Middle frontal gyrus (tissue), 1 donor: ENCODE data around the gene TRIM3.
"Not testable (repeated sequence)": the region's sequence is repeated elsewhere in the genome, so short reads cannot be mapped to it uniquely, and the experiment has no call there.

Experiments used
- DNase-seq: peaks from one replicate; pipeline ENCODE4 v3.0.0-alpha.2; 2015; ENCODE audit warnings: low spot score; ENCODE audit errors: extremely low spot score

Gene TRIM3

DNA sequence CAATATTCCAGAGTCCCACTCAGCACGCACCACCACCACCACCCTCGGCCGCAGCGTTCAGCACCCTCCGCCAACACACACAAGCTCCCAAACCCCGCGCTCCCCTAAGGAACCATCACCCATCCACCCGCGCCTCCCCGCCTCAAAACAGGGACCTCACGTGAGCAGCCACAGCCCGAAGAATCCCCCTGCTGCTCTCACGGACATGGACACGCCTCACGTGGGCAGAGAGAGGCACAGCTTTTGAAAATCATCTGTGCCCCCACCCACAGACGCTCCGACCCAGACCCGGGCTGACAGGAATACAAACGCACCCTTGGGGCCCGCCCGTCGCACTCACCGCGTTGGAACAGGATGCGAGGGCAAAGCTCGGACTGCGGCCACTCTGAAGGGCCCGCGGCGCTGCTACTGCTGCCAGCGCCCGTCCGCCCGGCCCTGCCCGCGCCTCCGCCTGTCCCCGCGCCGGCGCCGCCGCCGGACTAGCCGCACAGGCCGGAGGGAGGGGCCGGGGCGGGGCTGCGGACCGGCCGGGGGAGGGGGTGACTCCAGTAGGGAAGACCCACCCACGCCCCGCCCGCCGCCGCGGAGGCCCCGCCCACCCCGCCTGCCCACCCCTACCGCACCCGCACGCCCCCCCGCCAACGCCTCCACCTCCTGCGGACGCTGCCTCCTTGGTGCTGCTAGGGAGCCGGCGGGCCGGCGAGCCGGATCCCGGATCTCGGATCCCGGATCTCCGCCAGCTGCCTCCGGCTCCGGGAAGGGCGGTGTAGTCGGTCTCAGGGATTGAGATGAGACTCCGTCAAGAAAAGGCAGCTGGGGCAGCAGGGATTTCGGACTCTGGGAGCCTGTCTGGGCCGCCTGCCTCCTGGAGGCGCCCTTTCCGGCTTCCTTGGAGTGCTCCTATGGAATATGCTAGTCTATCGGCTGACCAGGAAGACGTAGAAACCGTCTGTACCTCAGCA, at the start of gene TRIM3:
Gene TRIM3, minus strand, starts transcription at position 491 of the 962 bp plus-strand sequence. CDS start 8,246 bp downstream, outside the sequence.
- DNase-seq: peak; percentile 64

DNA sequence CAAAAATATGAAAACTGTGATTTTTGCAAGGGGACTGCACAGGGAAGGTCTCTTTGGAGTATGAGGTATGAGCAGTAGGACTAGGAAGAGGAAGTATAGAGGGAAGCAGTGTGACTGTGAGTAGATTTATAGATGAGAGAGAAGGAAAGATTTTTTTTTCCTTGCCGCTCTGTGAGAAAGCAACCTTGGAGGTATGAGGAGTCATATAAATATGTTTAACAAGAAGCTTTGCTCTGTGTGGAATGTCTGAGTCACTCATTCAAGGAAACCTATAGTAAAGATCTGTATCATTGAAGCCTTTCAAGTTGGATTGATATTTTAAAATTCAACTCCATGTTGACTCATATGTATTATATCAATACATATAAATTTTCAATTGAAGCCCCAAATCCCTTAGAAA, 49.5 kb upstream of the TRIM3 start:
- DNase-seq: no peak

DNA sequence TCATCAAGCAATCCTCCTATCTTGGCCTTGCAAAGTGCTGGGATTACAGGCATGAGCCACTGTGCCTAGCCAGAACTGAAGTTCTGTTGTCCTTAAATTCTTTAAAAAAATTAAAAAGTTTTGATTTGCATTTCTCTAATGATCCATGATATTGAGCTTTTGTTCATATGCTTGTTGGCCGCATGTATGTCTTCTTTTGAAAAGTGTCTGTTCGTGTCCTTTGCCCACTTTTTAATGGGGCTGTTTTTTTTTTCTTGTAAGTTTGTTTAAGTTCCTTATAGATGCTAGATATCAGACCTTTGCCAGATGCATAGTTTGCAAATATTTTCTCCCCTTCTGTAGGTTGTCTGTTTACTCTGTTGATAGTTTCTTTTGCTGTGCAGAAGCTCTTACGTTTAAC, 48.2 kb upstream of the TRIM3 start:
- not testable (repeated sequence) for DNase-seq

DNA sequence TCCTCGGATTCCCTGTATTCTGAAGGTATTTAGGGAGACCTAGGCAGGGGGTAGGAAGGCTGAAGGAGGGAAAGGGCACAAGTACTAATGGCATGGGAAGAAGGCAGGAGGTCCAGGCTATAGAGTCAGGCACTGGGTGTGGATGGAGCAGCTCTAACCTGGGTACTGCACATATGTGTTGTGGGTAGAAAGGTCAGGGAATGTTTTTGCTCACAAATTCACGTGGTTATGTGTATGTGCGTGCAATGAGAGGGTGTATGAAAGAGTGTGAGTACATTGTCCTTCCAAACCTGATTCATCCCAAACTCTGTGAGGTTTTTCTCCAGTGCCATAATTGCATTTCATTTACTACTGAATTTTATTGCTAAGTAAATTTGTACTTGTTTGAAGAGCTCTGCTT, 46.5 kb upstream of the TRIM3 start:
- DNase-seq: no peak

DNA sequence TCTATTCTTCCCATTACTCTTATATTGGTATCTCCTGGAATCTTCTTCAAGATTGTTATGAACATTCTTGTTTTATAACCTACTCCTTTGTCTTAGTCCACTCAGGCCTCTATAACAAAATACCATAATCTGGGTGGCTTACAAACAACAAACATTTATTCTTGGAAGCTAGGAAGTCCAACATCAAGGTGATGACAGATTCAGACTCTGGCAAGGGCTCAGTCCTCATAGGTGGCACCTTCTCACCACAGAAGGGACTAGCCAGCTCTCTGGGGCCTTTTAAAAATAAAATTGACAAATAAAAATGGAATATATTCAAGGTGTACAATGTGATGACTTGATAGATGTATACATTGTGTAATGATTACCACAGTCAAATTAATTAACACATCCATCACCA, 43.1 kb upstream of the TRIM3 start:
- no peak for DNase-seq

DNA sequence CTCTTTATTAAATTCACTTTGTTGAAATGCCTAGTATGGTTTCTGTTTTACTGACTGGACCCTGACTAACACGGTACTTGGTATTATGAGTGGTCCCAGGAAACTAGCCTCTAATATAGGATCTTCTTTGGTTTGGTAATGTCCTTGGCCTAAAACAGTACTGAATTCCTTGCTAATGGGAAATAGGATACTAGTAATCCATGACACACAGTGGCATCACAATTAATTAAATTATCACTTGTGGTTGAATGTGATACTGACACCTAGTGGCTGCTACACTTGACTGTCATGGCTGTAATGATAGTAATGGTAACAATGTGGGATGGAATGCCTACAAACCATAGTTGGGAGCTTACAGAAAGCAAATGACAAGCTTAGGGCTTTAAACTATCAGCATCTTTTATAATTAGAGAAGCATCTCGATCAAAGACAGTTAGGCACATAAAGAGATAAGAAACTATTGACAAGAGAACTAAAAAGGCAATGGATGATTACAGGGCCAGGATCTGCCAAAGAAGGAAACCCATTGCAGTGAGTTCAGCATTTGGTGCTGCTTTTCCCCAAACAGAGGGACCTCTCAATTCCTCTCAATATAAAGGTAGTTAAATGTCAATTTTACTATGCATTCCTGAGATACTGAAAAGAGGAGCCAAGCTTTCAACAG, 32.0 kb upstream of the TRIM3 start:
- no peak for DNase-seq

DNA sequence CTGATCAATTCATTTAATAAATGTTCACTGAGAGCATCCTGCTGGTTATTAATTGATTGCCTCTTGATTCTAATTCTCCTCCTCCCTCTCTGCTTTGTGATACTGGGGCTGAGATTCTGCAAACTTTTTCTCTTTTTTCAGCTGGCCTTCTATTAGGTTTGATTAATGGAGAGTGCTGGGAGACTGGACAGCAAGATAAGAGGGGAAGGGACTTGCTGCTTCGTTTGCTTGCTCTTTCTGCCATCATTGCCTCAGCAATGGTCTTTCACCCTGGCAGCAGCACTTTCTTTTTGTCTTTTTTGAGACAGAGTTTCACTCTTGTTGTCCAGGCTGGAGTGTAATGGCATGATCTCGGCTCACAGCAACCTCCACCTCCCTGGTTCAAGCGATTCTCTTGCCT, 30.4 kb upstream of the TRIM3 start:
- DNase-seq: no peak

DNA sequence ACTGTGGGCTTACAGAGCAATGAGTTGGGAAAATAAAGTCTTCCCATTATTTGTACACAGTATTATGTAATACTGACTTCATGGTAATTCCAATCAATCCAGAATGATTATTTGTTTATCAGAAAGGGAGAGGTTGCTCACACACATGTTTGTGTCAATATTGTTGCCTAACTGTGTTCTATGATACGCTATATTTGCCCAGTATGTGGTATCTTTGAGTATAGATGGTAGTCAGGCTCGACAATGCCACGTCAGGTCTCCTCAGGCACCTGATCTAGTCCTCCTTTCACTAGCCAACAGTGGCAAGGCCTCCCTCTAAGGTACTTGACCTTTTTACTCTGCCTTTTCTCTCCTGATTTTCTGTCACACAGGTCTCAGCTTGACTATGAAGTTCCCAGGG, 28.6 kb upstream of the TRIM3 start:
- no peak for DNase-seq

DNA sequence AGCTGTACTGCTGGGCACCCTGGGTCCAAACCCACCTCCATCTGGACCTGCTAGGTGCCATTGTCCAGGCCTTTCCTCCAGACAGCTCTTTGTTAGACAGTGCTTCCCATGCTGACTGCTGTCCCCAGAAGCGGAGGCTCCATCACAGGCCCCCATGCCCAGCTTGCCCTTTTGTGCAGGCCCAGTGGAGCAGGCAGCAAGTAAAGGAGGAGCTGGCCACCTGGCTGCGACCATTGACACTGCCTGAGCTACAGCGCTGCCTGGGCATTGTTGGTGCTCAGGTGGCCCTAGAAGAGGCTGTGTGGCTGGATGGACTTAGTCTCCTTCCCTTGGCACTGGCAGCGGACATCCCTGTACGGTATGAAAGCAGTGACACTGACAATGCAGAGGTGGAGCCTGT, 24.8 kb upstream of the TRIM3 start:
- DNase-seq: no peak

DNA sequence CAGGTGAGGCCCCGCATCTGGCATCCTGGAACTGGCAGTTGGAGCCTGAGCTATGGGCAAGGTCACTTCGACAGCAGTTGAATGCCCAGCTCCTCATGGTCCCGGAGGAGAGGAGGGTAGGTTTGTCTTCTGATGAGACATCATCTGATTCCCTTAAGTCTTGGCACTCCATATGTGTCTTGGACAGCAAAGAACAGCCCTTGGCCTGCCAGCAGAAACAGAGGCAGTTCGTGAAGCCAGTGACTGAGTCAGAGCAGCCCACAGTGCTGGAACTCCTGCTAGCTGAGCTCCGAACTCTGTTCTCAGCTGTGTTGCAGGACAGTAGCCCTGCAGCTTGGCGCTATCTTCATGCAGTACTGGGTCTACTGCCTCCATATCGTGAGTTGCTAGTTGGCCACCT, 24.4 kb upstream of the TRIM3 start:
- DNase-seq: no peak

DNA sequence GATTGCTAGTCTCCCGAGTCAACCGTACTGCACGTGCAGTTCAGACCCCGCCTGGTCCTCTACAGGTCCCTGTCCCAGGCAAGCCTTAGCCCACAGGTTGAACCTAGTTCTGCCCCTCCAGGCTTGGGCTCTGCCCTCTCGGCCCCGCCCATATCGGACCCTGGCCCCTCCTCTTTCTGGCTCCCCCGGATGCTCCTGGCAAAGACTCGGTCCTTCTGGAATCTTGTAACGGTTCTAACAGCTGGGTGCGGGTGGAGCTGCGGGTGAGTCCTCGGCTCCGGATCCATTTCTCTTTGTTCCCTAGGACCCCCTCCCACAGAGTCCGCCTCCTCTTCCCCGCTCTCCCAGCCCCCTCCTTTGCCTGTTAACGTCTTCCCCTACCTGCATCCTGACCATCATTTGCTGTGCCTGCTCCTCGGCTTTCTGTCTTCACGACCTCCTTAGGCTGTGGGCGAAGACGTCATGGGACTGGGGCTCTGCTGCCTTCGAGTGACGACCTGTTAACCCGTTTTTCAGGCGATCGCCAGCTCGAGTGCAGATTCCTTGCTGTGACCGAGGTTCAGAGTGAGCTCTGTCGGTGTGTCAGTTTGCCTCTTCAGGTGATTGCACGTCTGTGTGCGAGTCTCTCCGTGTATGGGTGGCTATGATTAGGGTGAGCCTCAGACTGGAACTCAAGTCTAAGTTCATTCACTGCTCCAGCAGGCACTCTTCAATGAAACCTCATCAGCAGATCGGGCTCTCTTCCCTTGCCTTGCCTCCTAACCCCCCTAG, 23.5 kb upstream of the TRIM3 start, which contains the start of gene DNHD1:
Gene DNHD1, plus strand, starts transcription at position 212 of the 771 bp plus-strand sequence. CDS start 936 bp downstream, outside the sequence.
- no peak for DNase-seq

DNA sequence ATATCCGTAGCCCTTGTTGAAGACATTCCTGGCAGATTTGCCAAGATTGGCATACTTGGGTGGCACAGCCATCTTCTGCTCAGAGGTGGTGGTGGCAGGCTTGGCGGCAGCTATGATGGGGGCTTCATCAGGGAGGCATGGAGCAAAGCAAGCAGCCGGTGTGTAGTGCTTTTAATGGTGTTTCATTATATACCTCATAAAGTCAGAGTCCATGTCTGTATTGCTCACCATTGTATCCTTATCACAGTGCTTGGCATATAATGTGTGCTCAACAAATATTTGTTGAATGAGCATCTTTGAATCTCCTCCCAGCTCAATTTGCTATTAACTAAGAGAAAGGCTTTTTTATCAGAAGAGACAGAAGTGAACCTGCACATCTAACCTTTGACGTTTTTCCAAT, 15.6 kb upstream of the TRIM3 start:
- DNase-seq: no peak

DNA sequence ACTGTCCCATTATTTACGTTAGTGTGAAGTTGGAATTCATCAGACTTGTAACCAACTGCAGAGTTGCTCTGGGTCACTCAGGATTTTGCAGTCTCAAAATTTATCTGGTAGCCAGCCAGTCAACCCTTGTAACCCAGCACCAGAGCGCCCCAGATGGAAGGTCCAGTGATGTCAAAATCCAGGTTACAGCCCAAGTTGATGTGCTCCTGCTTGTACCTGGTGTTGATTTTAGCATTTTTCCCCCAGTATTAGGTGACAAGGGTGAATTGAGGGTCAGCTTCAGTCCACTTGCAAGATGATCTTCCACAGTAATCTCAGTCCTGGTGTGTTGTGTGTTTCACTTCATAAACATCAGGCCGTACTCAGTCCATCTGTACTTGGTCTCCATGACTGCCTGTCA, 15.1 kb upstream of the TRIM3 start:
- DNase-seq: no peak

DNA sequence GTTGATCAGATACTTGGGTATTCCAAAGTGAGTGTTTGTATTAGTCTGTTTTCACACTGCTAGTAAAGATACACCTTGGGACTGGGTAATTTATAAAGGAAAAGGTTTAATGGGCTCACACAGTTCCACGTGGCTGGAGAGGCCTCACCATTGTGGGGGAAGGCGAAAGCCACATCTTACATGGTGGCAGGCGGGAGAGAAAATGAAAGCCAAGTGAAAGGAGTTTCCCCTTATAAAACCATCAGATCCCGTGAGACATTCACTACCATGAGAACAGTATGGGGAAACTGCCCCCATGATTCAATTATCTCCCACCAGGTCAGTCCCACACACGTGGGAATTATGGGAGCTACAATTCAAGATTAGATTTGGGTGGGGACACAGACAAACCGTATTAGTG, 14.6 kb upstream of the TRIM3 start:
- DNase-seq: no peak

DNA sequence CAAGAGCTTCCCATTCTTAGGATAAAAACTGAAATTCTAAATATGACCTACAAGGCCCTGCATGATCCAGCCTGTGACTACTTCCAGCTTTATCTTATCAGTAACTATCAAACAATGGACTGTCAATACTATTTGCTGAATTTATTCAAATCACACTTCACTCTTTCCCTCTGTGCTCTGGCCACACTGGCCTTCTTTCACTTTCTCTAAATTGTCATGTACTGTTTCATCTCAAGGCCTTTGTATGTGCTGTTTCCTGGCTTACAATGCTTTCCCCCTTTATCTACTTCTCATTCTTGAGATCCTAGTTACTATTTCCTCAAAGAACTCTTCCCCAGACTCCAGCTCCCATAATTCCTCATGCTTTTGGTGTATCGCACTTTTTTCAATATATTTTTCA, 13.2 kb upstream of the TRIM3 start:
- no peak for DNase-seq

DNA sequence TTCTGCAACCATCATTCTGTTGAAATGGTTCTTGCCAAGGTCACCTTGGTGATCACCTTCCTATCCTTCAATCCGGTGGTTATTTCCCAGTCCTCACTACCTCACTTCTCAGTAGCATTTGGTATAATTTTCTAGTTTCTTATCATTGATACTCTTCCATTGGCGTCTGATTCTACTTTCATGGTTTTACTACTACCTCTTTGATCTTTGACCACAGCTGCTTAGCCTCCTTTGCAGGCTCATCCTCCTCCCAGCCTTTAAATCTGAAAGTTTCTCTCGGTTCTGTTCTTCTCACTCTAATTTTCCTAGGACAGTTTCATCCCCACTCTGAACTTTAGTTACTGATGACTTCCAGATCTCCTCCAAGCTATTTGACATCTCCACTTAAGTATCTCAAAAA, 12.5 kb upstream of the TRIM3 start:
- DNase-seq: no peak

DNA sequence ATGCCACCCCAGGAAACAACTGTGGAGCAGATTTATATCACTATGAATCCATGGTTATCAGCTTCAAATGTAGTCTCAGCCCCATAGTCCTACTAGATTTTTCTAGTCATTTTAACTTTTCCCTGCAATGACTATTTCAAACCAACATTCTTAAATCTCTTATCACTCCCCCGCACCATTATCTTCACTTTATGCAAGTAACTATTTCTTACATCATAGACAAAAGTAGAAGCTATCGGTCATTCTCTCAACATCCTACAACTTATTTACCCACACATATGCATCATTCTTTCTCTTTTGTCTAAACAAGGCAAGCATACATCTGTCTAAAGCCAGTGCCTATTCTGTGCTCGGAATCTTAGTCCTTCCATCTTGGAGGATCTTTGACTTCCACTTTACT, 11.9 kb upstream of the TRIM3 start:
- no peak for DNase-seq

DNA sequence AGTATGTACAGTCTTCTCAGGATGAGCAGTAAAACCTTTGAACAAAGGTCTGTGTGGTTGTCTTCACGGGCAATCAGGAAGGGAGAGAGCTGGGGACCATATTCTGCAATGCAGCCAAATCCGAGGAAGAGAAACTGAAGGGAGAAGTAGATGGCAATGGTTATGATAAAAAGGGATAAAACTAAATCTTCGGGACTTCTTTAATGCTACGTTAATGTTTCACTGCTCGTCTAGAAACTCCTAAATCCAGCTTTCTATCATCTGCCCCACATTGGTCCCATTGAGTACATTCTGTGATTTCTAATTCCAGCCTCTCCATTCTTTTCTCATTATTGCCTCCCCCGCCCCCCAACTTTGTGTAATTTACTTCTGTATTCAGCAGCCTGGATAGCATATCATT, 9.3 kb upstream of the TRIM3 start:
- no peak for DNase-seq

DNA sequence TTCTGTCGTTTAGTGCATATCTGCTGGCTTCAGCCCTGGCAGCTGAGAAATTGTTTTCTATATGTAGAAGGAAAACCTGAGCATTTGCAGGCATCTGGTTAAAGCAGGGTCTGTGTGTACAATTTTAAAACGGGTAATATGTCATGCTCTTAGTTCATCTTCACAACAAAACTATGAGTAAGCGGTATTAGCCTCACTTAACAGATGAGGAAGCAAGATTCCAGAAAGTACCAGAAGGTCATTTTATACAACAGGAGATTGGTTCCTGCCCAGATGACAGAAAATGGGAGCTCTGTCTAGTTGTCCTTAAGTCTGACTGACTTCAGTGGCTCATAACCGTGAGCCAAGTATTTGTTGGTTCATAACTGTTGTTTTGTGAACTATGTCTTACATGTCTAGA, 8.7 kb upstream of the TRIM3 start:
- no peak for DNase-seq

DNA sequence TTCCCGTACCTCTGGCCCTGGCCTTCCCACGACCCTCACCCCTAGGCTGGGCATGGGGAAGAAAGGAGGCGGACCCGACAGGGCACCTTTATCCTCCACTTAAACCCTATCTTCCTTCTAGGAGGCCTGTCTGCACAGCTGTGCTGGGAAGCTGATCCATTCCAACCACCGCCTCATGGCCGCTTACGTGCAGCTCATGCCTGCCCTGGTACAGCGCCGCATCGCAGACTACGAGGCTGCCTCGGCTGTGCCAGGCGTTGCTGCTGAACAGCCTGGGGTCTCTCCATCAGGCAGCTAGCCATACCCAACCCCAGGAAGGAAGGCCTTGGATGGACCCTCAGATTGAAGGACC, 8.2 kb upstream of the TRIM3 start:
- no peak for DNase-seq

DNA sequence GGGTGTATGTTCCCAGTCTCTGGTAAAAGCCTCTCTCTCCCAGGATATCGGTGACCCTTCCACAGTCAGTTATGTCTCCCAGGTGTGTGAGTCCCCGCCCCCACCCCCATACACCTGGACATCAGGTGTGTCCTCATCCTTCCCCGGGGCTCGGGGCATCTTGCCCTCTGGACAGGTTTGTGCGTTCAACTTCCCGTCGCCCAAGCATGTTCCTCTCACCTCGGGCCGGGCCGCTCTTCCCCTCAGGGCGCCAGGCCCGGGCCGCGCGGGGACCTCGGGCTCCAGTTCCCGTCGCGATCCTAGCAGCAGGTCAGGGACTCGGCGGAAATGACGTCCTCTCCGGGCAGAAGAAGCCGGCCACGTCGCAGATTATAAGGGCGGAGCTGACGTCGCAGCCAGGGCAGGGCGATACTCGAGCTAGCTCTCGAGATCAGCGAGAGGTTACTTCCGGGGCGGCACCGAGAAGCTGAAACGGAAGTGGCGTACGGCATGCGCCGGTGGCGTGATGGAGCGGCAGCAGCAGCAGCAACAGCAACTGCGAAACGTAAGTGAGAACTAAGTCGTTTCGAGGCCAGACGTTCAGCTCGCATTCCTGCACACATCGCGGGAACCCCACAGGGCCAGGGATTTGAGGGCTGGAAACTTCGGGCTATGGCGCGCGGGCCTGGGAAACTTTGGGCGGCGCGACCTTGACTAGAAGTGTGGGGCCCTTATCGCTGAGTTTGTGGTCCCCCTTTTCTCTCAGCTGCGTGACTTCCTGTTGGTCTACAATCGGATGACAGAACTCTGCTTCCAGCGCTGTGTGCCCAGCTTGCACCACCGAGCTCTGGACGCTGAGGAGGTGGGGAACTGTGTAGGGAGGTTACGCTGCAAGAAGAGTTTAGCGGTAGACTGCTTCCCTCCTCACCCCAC, 7.5 kb upstream of the TRIM3 start, which contains the start of the genes ARFIP2 and TIMM10B:
Gene ARFIP2, minus strand, starts transcription at position 320 of the 912 bp plus-strand sequence. CDS start 910 bp downstream, outside the sequence.
Gene TIMM10B, plus strand, starts transcription at position 490 of the 912 bp plus-strand sequence. Its CDS starts 16 bp downstream, at position 506.
- DNase-seq: peak; percentile 99
